DMS79 (cell line): Measurements from ENCODE around the gene CLEC12A.
"Not testable (repeated sequence)": the region's sequence is repeated elsewhere in the genome, so short reads cannot be mapped to it uniquely, and the experiment has no call there.

Source experiments
- DNase-seq: peaks from one replicate; lab custom pipeline; 2025; lab: John Stamatoyannopoulos, UW

The CLEC12A gene

GRCh38 chr12:9969673-9970072 is 1.5 kb upstream of the CLEC12A start:
- DNase-seq = no peak

- DNase-seq = no peak
Measured at GRCh38 chr12:9973949-9974348, 2.7 kb downstream of the CLEC12A start.

GRCh38 chr12:9974731-9975130 is 3.5 kb downstream of the CLEC12A start:
- DNase-seq = not testable (repeated sequence)

- DNase-seq = no peak
Measured at GRCh38 chr12:9975614-9976013, 4.4 kb downstream of the CLEC12A start.

- not testable (repeated sequence) for DNase-seq
Measured at GRCh38 chr12:9976626-9977025, 5.4 kb downstream of the CLEC12A start.

- DNase-seq = no peak
Measured at GRCh38 chr12:9977916-9978315, 6.7 kb downstream of the CLEC12A start.

- DNase-seq = no peak
Measured at GRCh38 chr12:9980126-9980525, 8.9 kb downstream of the CLEC12A start.

GRCh38 chr12:9991876-9992275 is 20.7 kb downstream of the CLEC12A start:
- no peak for DNase-seq

GRCh38 chr12:9992296-9992695 is 21.1 kb downstream of the CLEC12A start:
- DNase-seq = no peak

- DNase-seq = no peak
Measured at GRCh38 chr12:9999016-9999415, 27.8 kb downstream of the CLEC12A start, which contains the start of gene CLEC1B. Gene CLEC1B, minus strand, starts transcription at chr12:9999121. Its CDS starts 21 bp downstream, at chr12:9999100.

- DNase-seq = no peak
Measured at GRCh38 chr12:10001171-10001776, 30.1 kb downstream of the CLEC12A start.

GRCh38 chr12:10012630-10013330 is 41.6 kb downstream of the CLEC12A start:
- DNase-seq = no peak

GRCh38 chr12:10015450-10015849 is 44.2 kb downstream of the CLEC12A start:
- no peak for DNase-seq

- no peak for DNase-seq
Measured at GRCh38 chr12:10016881-10017280, 45.7 kb downstream of the CLEC12A start.

- no peak for DNase-seq
Measured at GRCh38 chr12:10018386-10018785, 47.2 kb downstream of the CLEC12A start.

- DNase-seq = no peak
Measured at GRCh38 chr12:10021342-10021741, 50.1 kb downstream of the CLEC12A start.

- no peak for DNase-seq
Measured at GRCh38 chr12:10025236-10025635, 54.0 kb downstream of the CLEC12A start.

- DNase-seq = not testable (repeated sequence)
Measured at GRCh38 chr12:10026666-10027065, 55.5 kb downstream of the CLEC12A start.

- no peak for DNase-seq
Measured at GRCh38 chr12:10027311-10027710, 56.1 kb downstream of the CLEC12A start.

- DNase-seq = no peak
Measured at GRCh38 chr12:10027721-10028120, 56.5 kb downstream of the CLEC12A start.

GRCh38 chr12:10030446-10030845 is 59.2 kb downstream of the CLEC12A start, which contains the start of gene CLEC9A:
Gene CLEC9A, plus strand, starts transcription at chr12:10030682. Its CDS starts 22,006 bp downstream, at chr12:10052688.
- DNase-seq = no peak

GRCh38 chr12:10031321-10031720 is 60.1 kb downstream of the CLEC12A start:
- no peak for DNase-seq

- DNase-seq = no peak
Measured at GRCh38 chr12:10031771-10032175, 60.6 kb downstream of the CLEC12A start.
